ENCODE measurements around the gene KANK2. TPM values are rescaled to one million over a fixed set of nuclear protein-coding genes. Genes with fewer than 3 reads are reported as not detected.
A peak's percentile ranks its signal among the peaks of the same experiment; 100 is the strongest.

KANK2 gene
- total RNA-seq, 1 experiment from 2014 or later, result 98.4 TPM

GRCh38 chr19:11234486-11235075, 37.2 kb upstream of the KANK2 start:
- no peaks in the 10 kb centered on the region for H3K27me3 ChIP-seq
- no peak overlapping the region for H3K27ac ChIP-seq
- DNase-seq, result no peak
- no peak overlapping the region for H3K4me3 ChIP-seq
- no peaks in the 10 kb centered on the region for H3K9me3 ChIP-seq (replicated peaks)
- H3K36me3 ChIP-seq, result 0 out of 2 replicates have a peak, but pooled peaks cover 2% of the 10 kb centered on the region
- H3K4me1 ChIP-seq, result no peaks in the 10 kb centered on the region

GRCh38 chr19:11233073-11233472, 35.7 kb upstream of the KANK2 start:
- H3K36me3 ChIP-seq, result 0 out of 2 replicates have a peak, but pooled peaks cover 2% of the 10 kb centered on the region
- no peak overlapping the region for H3K4me3 ChIP-seq
- H3K4me1 ChIP-seq, result no peaks in the 10 kb centered on the region
- H3K27ac ChIP-seq, result no peak overlapping the region
- no peaks in the 10 kb centered on the region for H3K27me3 ChIP-seq
- DNase-seq, result no peak
- H3K9me3 ChIP-seq (replicated peaks), result no peaks in the 10 kb centered on the region

- DNase-seq, result no peak
- H3K36me3 ChIP-seq, result 0 out of 2 replicates have a peak, but pooled peaks cover 2% of the 10 kb centered on the region
- H3K4me1 ChIP-seq, result no peaks in the 10 kb centered on the region
- no peaks in the 10 kb centered on the region for H3K9me3 ChIP-seq (replicated peaks)
- H3K27me3 ChIP-seq, result no peaks in the 10 kb centered on the region
- H3K4me3 ChIP-seq, result no peak overlapping the region
- no peak overlapping the region for H3K27ac ChIP-seq
Observed at GRCh38 chr19:11232555-11232954, 35.2 kb upstream of the KANK2 start.

GRCh38 chr19:11230621-11231386, 33.5 kb upstream of the KANK2 start:
- Histone ChIP-seq H3K4me1 (no peaks in the 10 kb centered on the region), H3K36me3 (peaks cover 6% of the 10 kb centered on the region; the same call in 1 of the 2 replicates), H3K27ac (no peak overlapping the region), H3K4me3 (no peak overlapping the region), H3K27me3 (no peaks in the 10 kb centered on the region), H3K9me3 (replicated peaks) (no peaks in the 10 kb centered on the region)
- no peak for DNase-seq

GRCh38 chr19:11227195-11227886, 30.0 kb upstream of the KANK2 start:
- no peaks in the 10 kb centered on the region for H3K4me1 ChIP-seq
- H3K9me3 ChIP-seq (replicated peaks), result no peaks in the 10 kb centered on the region
- H3K27ac ChIP-seq, result no peak overlapping the region
- no peak overlapping the region for H3K4me3 ChIP-seq
- H3K36me3 ChIP-seq, result peaks cover 6% of the 10 kb centered on the region; the same call in 1 of the 2 replicates
- no peaks in the 10 kb centered on the region for H3K27me3 ChIP-seq
- peak; percentile 36 to 49 for DNase-seq

- peaks cover 12% of the 10 kb centered on the region; the same call in 1 of the 2 replicates for H3K36me3 ChIP-seq
- H3K27me3 ChIP-seq, result no peaks in the 10 kb centered on the region
- no peak overlapping the region for H3K27ac ChIP-seq
- no peak for DNase-seq
- no peaks in the 10 kb centered on the region for H3K9me3 ChIP-seq (replicated peaks)
- no peaks in the 10 kb centered on the region for H3K4me1 ChIP-seq
- H3K4me3 ChIP-seq, result no peak overlapping the region
Observed at GRCh38 chr19:11226716-11227166, 29.4 kb upstream of the KANK2 start.

GRCh38 chr19:11225815-11226214, 28.5 kb upstream of the KANK2 start:
- Histone ChIP-seq H3K27me3 (no peaks in the 10 kb centered on the region), H3K9me3 (replicated peaks) (no peaks in the 10 kb centered on the region), H3K36me3 (peaks cover 16% of the 10 kb centered on the region; the same call in 1 of the 2 replicates), H3K4me1 (no peaks in the 10 kb centered on the region), H3K27ac (no peak overlapping the region), H3K4me3 (no peak overlapping the region)
- DNase-seq, result no peak

GRCh38 chr19:11225172-11225571, 27.8 kb upstream of the KANK2 start:
- Histone ChIP-seq H3K9me3 (replicated peaks) (no peaks in the 10 kb centered on the region), H3K4me1 (no peaks in the 10 kb centered on the region), H3K27ac (no peak overlapping the region), H3K4me3 (no peak overlapping the region), H3K27me3 (no peaks in the 10 kb centered on the region), H3K36me3 (peaks cover 16% of the 10 kb centered on the region; the same call in 1 of the 2 replicates)
- DNase-seq, result no peak

GRCh38 chr19:11224429-11224828, 27.1 kb upstream of the KANK2 start:
- Histone ChIP-seq H3K27ac (no peak overlapping the region), H3K27me3 (no peaks in the 10 kb centered on the region), H3K9me3 (replicated peaks) (no peaks in the 10 kb centered on the region), H3K4me3 (no peak overlapping the region), H3K4me1 (no peaks in the 10 kb centered on the region), H3K36me3 (peaks cover 16% of the 10 kb centered on the region; the same call in 1 of the 2 replicates)
- no peak for DNase-seq

GRCh38 chr19:11223200-11223599, 25.9 kb upstream of the KANK2 start:
- no peak for DNase-seq
- Histone ChIP-seq H3K9me3 (replicated peaks) (no peaks in the 10 kb centered on the region), H3K36me3 (peaks cover 16% of the 10 kb centered on the region; the same call in 1 of the 2 replicates), H3K4me1 (no peaks in the 10 kb centered on the region), H3K27ac (no peak overlapping the region), H3K4me3 (no peak overlapping the region), H3K27me3 (no peaks in the 10 kb centered on the region)

GRCh38 chr19:11221082-11221598, 23.8 kb upstream of the KANK2 start:
- DNase-seq, result no peak
- Histone ChIP-seq H3K27me3 (no peaks in the 10 kb centered on the region), H3K36me3 (peaks cover 15% of the 10 kb centered on the region; the same call in 1 of the 2 replicates), H3K4me3 (no peak overlapping the region), H3K27ac (no peak overlapping the region), H3K9me3 (replicated peaks) (no peaks in the 10 kb centered on the region), H3K4me1 (no peaks in the 10 kb centered on the region)

- Histone ChIP-seq H3K36me3 (peaks cover 8% of the 10 kb centered on the region; the same call in 1 of the 2 replicates), H3K4me1 (no peaks in the 10 kb centered on the region), H3K27me3 (no peaks in the 10 kb centered on the region), H3K4me3 (no peak overlapping the region), H3K27ac (no peak overlapping the region), H3K9me3 (replicated peaks) (no peaks in the 10 kb centered on the region)
- no peak for DNase-seq
Observed at GRCh38 chr19:11214387-11214786, 17.0 kb upstream of the KANK2 start.

GRCh38 chr19:11210656-11210928, 13.2 kb upstream of the KANK2 start:
- Histone ChIP-seq H3K27ac (no peak overlapping the region), H3K36me3 (peaks cover 8% of the 10 kb centered on the region; the same call in 1 of the 2 replicates), H3K4me3 (no peak overlapping the region), H3K9me3 (replicated peaks) (no peaks in the 10 kb centered on the region), H3K27me3 (no peaks in the 10 kb centered on the region), H3K4me1 (no peaks in the 10 kb centered on the region)
- no peak for DNase-seq

- H3K27ac ChIP-seq, result no peak overlapping the region
- no peak for DNase-seq
- no peak overlapping the region for H3K4me3 ChIP-seq
- no peaks in the 10 kb centered on the region for H3K9me3 ChIP-seq (replicated peaks)
- peaks cover 8% of the 10 kb centered on the region; the same call in 1 of the 2 replicates for H3K36me3 ChIP-seq
- H3K4me1 ChIP-seq, result no peaks in the 10 kb centered on the region
- no peaks in the 10 kb centered on the region for H3K27me3 ChIP-seq
Observed at GRCh38 chr19:11209839-11210655, 12.7 kb upstream of the KANK2 start.
